NCI-H1694 treated with DMSO at 0.1 percent for 48 hours (cell line): Measurements from ENCODE around the gene ZSWIM4.
"Not testable (repeated sequence)": the region's sequence is repeated elsewhere in the genome, so short reads cannot be mapped to it uniquely, and the experiment has no call there.

Experiments used
- DNase-seq: peaks from one replicate; lab custom pipeline; 2025; lab: John Stamatoyannopoulos, UW

The ZSWIM4 gene

DNA sequence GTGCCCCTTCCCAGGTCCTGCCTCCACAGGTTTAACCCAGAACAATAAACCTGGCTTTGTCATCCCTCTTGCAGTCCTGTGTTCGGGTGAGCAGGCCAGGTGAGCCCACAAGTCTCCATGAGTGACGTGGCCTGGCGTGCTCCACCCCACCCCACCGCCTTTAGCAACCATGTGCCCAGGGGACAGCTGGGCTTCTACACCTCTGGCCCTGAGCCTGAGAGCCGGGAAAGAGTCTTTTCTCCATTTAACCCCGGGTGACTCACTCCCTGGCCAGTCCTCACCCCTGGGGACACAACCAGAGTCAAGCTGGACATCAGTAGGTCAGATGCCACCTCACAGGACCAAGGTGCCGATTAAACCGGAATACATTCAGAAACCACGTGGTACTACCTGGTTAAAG is 16.8 kb upstream of the ZSWIM4 start:
- DNase-seq = no peak

DNA sequence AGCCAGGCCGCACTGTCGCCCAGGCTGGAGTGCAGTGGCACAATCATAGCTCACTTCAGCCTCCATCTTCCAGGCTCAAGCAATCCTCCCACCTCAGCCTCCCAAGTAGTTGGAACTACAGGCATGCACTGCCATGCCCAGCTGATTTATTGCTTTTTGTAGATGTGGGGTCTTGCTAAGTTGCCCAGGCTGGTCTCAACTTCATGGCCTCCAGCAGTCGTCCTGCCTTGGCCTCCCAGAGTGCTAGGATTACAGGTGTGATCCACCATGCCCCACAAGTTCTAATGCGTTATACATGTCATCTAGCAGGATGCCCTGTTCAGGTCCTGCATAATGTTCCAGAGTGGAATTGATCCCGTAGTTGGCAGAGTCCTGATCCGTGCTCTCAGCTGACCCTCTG is 16.4 kb upstream of the ZSWIM4 start:
- DNase-seq = no peak

DNA sequence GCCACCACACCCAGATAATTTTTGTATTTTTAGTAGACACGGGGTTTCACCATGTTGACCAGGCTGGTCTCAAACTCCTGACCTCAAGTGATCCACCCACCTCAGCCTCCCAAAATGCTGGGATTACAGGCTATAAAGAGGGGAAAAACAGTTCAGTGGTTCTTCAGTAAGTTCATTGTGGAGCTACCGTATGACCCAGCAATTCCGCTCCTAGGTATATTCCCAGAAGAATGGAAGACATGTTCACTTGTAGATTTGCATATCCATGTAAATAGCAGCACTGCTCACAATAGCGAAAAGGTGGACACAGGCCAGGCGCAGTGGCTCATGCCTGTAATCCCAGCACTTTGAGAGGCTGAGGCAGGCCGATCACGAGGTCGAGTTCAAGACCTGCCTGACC is 15.4 kb upstream of the ZSWIM4 start:
- not testable (repeated sequence) for DNase-seq

DNA sequence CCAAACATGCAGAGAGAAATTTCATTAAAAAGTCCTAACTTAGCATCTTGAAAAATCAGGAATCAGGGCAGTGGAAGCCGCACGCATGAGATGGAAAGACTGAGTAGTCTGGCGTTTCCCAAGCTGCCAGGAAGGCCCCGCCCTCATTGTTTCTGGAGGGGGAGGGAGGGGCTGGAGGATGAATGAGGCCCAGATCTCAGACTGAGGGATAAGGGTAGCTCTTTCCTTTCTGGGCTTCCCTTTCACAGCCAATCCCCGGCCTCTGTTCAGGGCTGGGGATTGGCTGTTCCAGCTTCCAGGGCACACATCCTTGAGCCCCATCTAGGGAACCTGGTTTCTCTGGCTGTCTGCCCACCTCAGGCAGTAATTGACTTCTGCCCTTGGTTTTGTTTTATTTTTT is 13.7 kb upstream of the ZSWIM4 start:
- no peak for DNase-seq

DNA sequence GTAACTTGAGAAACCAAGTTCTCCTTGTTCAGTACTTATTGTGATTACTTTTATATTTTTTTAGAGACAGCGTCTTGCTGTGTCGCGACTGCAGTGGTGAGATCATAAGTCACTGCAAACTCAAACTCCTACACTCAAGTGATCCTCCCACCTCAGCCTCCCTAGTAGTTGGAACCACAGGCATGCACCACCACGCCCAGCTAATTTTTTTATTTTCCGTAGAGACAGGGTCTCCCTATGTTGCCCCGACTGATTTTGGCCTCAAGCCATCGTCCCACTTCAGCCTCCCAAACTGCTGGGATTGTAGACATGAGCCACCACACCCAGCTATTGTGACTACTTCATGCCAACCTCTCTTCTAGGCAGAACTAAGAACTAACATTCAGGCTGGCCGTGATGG is 12.7 kb upstream of the ZSWIM4 start:
- no peak for DNase-seq

DNA sequence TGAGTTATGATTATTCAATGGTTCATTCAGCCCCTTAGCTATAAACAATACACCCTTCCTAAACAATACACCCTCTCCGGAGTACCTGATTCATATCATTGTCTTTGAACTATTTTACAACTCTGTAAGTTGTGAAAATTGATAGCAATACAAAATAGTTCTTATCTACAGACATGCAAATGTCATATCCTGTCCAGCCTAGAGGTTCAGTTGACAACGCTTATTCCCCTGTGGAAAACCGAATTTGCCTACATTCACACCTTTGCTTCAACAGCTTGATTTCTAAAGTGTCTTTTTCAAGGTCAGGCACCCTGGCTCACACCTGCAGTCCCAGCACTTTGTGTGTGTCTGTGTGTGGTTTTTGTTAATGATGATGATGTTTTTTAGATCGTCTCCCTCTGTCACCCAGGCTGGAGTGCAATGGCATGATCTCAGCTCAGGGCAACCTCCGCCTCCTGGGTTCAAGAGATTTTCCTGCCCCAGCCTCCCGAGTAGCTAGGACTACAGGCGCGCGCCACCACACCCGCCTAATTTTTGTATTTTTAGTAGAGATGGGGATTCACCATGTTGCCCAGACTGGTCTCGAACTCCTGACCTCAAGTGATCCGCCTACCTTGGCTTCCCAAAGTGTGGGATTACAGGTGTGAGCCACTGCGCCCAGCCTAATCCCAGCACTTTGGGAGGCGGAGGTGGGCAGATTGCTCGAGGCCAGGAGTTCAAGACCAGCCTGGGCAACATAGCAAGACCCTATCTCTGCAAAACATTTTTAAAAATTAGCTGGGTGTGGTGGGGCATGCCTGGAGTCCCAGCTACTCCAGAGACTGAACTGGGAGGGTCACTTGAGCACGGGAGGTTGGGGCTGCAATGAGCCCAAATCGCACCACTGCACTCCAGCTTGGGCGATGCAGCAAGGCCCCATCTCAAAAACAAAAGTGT is 11.4 kb upstream of the ZSWIM4 start:
- no peak for DNase-seq

DNA sequence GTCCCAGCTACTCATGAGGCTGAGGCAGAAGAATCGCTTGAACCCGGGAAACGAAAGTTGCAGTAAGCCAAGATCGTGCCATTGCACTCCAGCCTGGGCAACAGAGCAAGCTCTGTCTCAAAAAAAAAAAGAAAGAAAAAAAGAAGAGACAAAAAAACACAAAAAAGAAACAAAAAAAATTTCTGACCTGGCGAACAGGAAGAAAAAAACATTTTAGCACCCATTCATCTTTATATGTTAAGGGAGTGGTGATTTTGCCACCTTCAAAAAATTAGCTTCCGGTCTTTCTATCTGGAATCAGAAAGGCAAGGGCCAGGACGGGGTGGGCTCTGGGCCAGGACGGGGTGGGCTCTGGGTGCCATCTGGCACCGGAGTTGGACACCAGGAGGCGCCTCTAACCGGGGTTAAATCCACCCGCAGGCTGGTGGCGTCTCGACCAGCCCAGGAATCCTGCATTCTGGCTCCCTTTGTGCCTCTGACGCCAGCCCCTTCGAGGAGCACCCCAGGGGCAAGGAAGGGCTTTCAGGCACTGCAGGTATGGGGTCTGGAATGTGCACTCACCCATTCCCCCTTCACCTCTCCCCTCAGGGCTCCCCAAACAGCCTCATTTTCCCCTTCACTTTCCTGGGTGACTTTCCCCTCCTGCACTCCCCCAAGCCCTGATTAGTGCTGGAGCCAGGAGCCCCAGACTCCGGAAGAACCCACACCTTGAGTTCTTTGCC is 10.4 kb upstream of the ZSWIM4 start:
- DNase-seq = peak; percentile 66

DNA sequence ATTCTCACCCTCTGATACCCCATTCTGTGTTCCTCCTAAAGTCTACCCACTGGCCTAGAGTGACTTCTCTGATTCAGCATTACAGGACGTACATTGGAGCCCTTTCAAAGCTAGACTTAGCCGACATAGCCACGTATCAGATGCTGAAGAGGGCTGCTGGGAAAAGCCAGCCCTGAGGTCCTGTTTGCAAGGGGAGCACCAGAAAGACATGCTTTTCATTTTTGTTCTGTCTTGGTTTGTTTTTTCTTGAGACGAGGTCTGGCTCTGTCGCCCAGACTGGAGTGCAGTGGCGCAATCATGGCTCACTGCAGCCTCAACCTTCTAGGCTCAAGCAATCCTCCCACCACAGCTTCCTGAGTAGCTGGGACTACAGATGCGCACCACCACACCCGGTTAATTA is 6.3 kb upstream of the ZSWIM4 start:
- no peak for DNase-seq

DNA sequence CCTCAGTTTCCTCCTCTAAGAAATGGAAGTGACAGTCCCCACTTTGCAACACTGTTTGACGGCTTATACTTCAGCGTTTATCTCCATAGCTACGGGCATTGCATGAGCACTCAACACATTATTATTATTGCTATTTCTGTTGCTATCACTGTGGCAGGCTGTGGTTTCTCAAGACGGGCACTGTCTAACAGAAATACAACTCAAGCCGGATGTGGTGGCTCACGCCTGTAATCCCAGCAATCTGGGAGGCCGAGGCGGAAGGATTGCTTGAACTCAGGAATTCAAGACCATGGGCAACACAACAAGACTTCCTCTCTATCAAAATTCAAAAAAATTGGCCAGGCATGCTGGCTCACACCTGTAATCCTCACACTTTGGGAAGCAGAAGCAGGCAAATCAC is 4.9 kb upstream of the ZSWIM4 start:
- peak; percentile 24 for DNase-seq

DNA sequence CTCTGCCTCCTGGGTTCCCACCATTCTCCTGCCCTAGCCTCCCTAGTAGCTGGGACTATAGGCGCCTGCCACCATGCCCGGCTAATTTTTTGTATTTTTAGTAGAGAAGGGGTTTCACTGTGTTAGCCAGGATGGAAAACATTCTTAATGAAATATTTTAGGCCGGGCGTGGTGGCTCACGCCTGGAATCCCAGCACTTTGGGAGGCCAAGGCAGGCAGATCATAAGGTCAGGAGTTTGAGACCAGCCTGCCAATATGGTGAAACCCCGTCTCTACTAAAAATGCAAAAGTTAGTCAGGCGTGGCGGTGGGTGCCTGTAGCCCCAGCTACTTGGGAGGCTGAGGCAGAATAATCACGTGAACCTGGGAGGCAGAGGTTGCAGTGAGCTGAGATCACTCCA is 1.9 kb upstream of the ZSWIM4 start:
- not testable (repeated sequence) for DNase-seq

DNA sequence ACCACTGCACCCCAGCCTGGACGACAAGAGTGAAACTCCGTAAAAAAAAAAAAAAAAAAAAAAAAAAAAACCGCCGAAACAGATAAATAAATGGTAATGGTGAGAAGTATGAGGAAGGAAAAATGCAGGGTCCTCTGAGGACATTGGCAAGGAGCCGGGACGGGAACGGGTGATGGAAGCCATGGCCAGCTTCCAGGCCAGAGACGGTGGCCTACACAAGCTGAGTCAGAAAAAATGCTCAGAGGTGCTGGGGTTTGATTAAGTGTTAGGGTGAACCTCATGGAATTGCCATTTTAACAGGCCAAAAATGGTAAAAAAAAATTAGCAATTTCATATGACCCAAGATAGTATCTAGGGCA is 866 bp upstream of the ZSWIM4 start:
- no peak for DNase-seq

DNA sequence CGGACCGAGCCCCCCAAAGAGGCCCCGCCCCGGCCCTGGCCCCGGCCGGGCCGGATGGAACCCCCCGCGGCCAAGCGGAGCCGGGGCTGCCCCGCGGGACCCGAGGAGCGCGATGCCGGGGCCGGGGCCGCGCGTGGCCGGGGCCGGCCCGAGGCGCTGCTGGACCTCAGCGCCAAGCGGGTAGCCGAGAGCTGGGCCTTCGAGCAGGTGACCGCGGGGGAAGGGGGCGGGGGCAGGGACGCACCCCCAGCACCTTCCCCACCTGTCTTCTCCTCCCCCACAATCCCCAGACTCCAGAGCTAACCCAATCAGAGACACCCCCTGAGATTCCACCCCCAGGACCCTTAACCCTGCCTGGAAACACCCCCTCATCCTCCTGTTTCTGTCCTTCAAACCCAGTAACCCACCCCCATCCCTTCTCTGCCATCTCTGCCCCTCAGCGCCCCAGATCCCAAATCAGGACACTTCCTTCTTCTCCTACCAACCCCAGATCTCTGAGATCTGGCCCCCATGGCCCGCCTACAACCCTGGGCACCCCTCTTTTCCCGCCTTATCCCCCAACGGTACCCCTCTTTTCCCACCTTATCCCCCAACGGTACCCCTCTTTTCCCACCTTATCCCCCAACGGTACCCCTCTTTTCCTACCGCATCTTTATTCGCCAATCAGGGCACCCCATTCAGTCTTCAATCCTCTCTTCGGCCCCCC is 505 bp downstream of the ZSWIM4 start:
- DNase-seq = no peak

DNA sequence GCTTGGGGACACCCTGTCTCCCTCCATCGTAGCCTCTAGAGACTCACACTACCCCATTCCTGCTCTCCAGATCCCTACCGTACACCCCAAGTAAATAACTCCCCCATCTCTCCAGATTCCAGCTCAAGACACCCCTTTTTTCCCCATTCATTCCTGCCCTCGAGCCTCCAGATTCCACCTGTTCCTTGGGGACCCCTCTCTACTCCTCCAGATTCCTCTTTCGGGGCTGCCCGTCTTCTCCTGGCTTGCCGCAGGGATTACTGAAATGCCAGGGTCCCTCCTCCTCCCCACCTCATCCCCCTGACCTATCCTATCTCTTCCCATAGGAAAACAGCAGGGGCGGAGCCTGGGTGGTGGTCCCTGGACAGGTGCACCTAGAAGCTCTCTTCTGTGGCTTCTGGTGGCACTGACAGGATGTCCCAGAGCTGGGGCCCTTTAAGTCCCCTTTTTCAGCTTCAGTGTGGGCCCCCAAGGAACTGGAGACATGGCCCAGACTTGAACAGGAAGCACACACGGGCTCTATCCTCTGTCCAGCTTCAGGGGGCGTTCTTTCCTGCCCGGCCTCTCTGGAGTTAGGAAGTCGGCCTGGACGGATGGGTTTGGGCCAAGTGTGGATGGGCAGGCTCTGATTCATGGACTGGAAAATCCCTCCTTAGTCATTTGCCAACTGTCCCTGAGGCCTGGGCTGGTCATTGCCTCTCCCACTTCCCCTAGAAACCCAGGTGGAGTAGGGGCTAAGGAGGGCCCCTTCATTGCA is 1.2 kb downstream of the ZSWIM4 start:
- DNase-seq = no peak

DNA sequence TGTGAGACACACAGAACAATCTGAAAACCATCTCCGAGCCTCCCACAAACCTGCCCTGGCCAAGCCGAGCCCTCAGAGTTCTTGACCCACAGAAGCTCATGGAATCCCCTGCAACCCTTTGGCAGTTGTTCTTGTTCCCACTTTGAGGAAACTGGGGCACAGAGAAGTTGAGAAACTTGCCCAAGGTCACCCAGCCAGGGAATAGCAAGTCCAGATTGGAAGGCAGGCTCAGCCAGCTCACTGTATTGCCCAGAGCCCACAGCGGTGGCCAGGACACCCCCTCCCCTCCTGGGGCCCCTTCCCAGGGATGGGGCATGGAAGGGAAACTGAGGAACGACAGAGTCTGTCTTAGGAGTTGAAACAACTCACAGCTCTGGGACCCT is 1.8 kb downstream of the ZSWIM4 start:
- no peak for DNase-seq

DNA sequence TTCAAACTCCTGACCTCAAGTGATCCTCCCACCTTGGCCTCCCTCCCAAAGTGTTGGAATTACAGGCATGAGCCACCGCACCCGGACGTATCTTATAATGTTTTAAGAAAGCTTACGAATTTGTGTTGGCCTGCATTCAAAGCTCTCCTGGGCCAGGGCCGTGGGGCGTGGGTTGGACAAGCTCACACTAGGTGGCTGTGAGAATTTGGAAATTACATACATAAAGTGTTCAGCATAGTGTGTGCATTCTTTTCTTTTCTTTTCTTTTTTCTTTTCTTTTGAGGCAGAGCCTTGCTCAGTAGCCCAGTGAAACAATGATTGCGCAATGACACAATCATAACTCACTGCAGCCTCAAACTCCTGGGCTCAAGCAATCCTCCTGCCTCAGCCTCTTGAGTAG is 2.6 kb downstream of the ZSWIM4 start:
- DNase-seq = no peak

DNA sequence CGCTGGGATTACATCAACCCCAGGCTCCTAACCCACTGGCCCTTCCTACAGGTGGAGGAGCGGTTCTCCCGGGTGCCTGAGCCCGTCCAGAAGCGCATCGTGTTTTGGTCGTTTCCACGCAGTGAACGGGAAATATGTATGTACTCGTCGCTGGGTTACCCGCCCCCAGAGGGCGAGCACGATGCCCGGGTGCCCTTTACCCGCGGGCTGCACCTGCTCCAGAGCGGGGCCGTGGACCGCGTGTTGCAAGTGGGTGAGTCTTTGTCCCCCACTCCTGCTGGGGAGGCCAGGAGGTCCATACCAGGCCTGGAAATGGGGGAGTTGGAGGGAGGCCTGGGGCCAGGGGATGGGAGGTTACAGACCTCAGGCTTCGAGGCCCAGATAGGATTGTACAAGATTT is 4.4 kb downstream of the ZSWIM4 start:
- no peak for DNase-seq

DNA sequence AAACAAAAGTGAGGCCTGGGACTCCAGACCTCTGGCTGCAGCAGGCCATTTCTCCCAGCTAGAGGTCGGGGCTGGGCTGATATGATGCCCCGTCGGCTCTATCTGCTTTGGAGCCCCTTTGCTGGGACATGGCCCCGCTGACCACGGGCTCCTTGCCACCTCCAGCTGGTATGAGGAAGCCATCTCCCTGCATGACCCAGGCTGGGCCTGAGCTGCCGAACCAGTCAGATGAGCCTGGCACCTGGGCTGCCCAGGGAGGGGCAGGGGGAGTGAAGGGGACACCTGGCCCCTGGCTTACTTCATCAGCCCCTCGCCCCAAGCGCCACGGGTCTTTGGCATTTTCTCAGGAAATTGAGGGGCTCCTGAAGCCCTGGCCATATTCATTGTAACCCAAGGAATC is 7.8 kb downstream of the ZSWIM4 start:
- DNase-seq = no peak

DNA sequence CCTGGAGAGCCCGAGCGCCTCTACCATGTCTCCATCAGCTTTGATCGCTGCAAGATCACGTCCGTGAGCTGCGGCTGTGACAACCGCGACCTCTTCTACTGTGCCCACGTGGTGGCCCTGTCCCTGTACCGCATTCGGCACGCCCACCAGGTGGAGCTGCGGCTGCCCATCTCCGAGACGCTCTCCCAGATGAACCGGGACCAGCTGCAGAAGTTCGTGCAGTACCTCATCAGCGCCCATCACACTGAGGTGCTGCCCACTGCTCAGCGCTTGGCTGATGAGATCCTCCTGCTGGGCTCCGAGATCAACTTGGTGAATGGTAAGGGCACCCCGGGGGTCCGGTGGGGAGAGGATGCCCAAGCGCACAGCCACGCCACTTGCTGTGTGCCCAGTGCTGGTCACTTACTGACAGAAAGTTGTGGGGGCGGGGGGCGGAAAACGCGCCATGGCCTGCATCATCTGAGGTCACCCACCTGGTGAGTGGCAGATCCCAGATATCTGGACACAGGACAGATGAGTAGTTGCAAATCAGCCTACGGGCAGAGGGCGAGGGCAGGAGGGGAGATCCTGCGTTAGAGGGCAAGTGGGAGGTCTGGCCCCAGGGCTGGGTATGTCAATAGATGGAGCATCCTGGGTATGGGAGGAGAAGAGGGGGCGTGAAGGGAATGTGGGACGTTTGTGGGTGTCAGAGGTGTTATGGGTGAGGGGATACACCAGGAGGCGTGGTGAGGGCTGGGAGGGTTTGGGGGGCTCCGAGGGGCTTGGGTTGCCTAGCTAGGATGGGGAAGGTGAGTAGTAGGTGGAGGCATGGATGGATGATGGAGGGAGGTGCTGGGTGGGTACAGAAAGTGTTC is 9.8 kb downstream of the ZSWIM4 start:
- no peak for DNase-seq

DNA sequence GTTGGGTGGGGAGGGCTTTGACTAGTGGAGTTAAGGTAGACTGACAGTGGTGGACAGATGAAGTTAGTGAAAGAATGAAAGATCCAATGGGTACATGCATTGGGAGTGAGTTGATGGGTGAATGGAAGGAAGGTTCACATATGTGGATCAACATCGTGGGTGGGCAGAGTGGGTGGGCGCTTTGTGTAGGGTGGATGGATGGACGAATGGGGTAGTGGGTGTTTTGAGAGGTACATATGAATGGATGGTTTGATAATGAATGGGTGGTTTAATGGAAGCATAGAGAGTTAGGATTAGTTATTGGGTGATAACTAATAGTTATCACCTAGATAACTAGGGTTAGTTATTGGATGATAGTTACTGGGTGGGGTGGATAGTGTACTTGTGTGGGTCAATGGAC is 11.5 kb downstream of the ZSWIM4 start:
- DNase-seq = no peak

DNA sequence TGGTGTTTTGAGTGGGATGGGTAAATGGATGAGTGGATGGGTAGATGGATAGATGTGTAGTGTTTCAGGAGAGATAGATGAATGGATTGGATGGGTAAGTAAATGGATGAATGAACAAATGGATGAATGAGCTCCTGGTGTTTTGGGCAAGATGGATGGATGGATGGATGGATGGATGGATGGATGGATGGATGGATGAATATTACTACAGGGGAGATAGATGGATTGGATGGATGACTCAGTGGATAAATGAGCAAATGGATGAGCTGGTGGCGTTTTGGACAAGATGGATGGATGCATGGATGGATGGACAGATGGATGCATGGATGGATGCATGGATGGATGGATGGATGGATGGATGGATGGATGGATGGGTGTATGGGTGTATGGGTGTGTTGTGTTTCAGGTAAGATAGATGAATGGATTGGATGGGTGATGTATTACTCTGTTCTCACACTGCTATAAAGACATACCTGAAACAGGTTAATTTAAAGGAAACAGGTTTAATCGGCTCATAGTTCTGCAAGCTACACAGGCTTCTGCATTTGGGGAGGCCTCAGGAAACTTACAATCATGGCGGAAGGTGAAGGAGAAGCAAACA is 12.3 kb downstream of the ZSWIM4 start:
- no peak for DNase-seq

DNA sequence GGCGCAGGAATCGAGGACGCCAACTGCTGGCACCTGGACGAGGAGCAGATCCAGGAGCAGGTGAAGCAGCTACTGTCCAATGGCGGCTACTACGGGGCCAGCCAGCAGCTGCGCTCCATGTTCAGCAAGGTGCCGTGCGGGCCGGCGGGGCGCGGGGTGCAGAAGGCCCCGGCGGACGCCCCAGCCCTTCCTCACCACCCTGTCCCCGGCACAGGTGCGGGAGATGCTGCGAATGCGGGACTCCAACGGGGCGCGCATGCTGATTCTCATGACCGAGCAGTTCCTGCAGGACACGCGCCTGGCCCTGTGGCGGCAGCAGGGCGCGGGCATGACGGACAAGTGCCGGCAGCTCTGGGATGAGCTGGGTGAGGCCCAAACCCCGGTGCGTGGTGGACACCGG is 13.6 kb downstream of the ZSWIM4 start:
- DNase-seq = no peak
